ENCODE results near the gene BRD2. TPM values are rescaled to one million over a fixed set of nuclear protein-coding genes. Genes with fewer than 3 reads are reported as not detected.

The BRD2 gene
- total RNA-seq, 4 donors from 2014 or later = 83.0 to 154 (median 96.1) TPM

DNA sequence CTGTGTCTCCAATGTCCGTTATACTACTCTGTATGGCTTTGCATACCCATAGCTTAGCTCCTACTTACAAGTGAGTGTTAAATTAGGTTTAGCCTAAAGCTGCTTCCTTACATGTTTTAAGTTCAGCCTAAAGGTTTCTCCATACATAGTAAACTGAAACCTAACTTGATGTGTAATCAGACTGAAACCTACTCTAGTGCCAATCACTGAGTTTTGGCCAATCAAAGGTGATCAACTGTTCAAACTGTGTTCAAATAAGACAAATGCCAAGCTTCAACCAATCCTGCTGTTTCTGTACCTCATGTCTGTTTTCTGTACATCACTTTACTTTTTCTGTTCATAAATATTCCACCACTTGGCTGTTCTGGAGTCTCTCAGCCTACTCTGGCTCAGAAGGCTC lies 21.0 kb downstream of the BRD2 start:
- TF ChIP-seq, protein P1, sequence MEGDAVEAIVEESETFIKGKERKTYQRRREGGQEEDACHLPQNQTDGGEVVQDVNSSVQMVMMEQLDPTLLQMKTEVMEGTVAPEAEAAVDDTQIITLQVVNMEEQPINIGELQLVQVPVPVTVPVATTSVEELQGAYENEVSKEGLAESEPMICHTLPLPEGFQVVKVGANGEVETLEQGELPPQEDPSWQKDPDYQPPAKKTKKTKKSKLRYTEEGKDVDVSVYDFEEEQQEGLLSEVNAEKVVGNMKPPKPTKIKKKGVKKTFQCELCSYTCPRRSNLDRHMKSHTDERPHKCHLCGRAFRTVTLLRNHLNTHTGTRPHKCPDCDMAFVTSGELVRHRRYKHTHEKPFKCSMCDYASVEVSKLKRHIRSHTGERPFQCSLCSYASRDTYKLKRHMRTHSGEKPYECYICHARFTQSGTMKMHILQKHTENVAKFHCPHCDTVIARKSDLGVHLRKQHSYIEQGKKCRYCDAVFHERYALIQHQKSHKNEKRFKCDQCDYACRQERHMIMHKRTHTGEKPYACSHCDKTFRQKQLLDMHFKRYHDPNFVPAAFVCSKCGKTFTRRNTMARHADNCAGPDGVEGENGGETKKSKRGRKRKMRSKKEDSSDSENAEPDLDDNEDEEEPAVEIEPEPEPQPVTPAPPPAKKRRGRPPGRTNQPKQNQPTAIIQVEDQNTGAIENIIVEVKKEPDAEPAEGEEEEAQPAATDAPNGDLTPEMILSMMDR (IDR thresholded peaks at IDR 0.05; ENCODE audit: low read depth) = no peak

DNA sequence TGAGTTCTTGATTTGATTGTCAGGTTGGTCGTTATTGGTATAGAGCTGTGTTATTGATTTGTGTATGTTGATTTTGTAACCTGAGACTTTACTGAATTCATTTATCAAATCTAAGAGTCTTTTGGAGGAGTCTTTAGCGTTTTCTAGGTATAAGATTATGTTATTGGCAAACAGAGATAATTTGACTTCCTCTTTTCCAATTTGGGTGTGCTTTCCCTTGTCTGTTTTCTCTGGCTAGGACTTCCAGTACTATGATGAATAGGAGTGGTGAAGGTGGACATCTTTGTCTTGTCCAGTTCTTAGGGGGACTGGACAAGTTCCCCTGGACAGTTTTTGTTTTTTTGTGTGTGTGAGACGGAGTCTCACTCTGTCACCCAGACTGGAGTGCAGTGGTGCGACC lies 23.6 kb downstream of the BRD2 start:
- TF ChIP-seq, protein P1 (IDR thresholded peaks at IDR 0.05; ENCODE audit: low read depth) = no peak

DNA sequence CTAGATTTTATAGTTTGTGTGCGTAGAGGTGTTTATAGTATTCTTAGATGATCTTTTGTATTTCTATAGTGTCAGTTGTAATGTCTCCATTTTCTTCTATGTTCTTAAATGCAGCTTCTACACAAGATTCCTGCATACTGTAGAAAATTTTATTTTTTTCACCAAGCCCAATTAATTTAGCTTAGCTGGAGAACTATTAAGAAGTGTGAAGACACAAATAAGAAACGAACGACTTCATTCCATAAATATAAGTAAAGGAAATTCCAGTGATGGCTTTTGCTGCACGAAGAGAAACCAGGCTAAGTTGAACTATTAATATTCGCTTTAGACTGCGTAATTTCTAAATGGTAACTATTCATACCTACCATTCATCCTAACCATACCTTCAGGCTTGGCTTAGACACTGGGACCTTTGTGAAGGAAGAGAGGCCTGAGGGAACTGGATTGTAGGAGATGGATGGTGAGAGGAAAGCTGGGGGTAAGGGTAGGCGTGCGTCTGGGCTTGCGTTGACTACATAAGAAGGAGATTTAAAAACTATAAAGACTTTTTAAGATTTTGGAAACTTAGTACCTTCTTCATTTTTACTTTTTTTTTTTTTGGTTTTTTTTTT lies 25.1 kb downstream of the BRD2 start:
- TF ChIP-seq, protein P1 (IDR thresholded peaks at IDR 0.05; ENCODE audit: low read depth) = no peak

DNA sequence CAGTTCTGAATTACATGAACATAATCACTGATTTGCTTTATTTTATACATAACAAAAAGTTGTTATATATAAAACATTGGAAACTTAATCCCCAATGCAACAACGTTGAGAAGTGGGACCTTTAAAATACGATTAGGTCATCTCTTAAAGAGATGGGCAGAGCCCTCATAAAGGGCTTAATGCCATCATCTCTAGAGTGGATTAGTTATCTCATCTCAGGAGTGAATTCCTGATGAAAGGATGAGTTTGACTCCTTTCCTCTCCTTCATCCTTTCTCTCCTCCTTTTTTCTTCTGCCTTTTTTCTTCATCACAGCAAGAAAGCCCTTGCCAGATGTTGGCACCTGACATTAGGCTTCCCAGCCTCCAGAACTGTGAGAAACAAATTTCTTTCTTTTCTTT lies 27.1 kb downstream of the BRD2 start:
- TF ChIP-seq, protein P1 (IDR thresholded peaks at IDR 0.05; ENCODE audit: low read depth) = no peak

DNA sequence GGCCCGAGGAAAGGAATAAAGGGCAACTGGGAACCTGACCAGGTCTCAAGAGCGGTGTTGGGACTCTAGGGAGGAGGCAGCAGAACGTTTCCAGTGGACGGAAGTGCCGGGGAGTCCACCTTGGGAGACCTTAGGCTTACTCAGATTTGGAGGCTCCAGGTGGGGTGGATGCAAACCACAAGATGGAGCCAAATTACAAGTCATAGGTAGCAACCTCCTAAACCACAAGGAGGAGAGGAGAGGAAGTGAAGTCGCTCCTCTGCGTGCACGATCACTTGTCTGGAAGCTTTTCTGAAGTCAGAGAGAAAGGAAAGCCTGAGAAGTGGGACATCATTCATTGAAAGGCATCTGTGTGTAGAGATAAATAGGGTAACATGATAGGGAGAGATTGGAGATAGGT lies 31.7 kb downstream of the BRD2 start:
- TF ChIP-seq, protein P1 (IDR thresholded peaks at IDR 0.05; ENCODE audit: low read depth) = no peak

DNA sequence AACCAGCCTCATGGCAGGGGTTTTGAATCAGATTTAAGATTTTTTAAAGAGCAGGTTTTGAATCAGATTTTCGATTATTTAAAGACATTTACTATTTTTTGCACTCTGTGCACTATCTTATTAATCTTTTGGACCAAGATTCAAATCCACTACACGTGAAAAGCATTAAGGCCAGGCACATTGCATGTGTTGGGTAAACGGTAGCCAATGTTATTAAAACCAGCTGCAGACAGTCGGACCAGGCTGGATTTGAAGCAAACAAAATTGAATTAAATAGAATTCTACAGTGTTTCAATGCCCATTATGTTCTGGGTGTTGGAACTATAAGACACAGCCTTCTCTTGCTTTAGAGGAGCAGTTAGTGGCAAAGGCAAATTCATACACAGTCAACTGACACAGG lies 33.3 kb downstream of the BRD2 start:
- TF ChIP-seq, protein P1 (IDR thresholded peaks at IDR 0.05; ENCODE audit: low read depth) = no peak

DNA sequence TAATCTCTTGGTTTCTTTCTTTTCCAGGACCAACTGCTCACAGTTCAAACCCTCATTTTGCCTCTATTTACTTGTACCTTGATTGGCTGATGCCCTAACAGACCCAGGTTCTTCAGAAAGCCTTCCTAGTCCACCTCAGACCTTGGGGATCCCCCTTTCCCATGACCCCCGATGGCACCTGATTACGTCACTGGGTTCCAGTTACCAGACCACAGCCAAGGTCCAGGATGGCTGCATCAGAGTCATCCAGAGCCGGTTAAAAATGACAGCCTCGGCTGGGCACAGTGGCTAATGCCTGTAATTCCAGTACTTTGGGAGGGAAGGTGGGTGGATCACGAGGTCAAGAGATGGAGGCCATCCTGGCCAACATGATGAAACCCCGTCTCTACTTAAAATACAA lies 36.5 kb downstream of the BRD2 start:
- TF ChIP-seq, protein P1 (IDR thresholded peaks at IDR 0.05; ENCODE audit: low read depth) = no peak
